ENCODE measurements around the gene TMPRSS12. TPM values are rescaled to one million over a fixed set of nuclear protein-coding genes. Genes with fewer than 3 reads are reported as not detected.

Gene TMPRSS12
- total RNA-seq, 1 experiment from 2014 or later: not detected

DNA sequence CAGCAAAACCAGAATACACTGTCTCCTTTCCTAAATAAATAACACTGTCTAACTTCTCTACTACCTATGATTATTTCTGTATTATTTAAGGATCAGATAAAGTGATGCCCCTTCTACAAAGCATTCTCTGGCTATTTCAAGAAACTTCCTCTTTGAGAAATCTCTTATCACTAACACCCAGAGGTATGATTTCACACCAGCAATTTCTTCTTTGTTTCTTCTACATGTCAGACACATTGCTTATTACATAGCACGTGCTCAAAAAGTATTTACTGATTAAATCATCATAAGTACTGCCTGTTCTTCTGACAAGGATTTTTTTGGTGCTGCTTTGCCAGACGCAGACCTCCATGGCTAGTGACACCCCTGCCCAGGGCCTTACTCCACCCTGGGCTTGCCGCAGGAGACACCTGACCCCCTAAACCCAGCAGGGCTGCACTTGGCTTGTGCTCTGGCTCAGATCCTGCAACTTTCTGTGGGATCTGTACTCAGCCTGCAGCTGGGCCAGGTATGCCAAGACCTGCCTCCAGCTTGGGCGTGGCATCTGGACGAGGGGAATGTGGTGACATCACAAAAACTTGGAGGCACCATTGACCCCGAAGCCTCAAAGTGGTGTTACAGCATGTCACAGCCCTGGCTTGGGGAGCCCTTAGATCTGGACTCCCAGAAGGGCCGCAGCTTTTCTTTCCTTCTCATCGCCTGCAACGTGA, 94.2 kb downstream of the TMPRSS12 start:
- TF ChIP-seq TCF7L2 (IDR thresholded peaks at IDR 0.05; ENCODE audit: low read depth, low read length): no peak
- TF ChIP-seq, protein P1, sequence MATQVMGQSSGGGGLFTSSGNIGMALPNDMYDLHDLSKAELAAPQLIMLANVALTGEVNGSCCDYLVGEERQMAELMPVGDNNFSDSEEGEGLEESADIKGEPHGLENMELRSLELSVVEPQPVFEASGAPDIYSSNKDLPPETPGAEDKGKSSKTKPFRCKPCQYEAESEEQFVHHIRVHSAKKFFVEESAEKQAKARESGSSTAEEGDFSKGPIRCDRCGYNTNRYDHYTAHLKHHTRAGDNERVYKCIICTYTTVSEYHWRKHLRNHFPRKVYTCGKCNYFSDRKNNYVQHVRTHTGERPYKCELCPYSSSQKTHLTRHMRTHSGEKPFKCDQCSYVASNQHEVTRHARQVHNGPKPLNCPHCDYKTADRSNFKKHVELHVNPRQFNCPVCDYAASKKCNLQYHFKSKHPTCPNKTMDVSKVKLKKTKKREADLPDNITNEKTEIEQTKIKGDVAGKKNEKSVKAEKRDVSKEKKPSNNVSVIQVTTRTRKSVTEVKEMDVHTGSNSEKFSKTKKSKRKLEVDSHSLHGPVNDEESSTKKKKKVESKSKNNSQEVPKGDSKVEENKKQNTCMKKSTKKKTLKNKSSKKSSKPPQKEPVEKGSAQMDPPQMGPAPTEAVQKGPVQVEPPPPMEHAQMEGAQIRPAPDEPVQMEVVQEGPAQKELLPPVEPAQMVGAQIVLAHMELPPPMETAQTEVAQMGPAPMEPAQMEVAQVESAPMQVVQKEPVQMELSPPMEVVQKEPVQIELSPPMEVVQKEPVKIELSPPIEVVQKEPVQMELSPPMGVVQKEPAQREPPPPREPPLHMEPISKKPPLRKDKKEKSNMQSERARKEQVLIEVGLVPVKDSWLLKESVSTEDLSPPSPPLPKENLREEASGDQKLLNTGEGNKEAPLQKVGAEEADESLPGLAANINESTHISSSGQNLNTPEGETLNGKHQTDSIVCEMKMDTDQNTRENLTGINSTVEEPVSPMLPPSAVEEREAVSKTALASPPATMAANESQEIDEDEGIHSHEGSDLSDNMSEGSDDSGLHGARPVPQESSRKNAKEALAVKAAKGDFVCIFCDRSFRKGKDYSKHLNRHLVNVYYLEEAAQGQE (IDR thresholded peaks at IDR 0.05; ENCODE audit: insufficient read depth in 1 of 2, low read depth in 2 of 2, low read length in 1 of 2): no peak
- TF ChIP-seq CTCF (IDR thresholded peaks at IDR 0.05): no peak
- TF ChIP-seq SIN3A (IDR thresholded peaks at IDR 0.05; ENCODE audit: borderline replicate concordance, insufficient read depth, low read depth, low read length): no peak
- no peak for TF ChIP-seq POLR2AphosphoS5 (IDR thresholded peaks at IDR 0.05; ENCODE audit: low read depth, low read length)
- 0 out of 2 replicates have a peak, but pooled peaks cover under 1% of the 10 kb centered on the region for H3K27me3 ChIP-seq (ENCODE audit: control insufficient read depth, insufficient read depth, low read length)
- ATAC-seq (no peak), DNase-seq (ENCODE audit: low read depth, low spot score) (no peak)
- in situ Hi-C loops (cut with HindIII; ENCODE audit: low pct_unique_long_range_greater_than_20kb, low sequenced_read_pairs) (no loop called here), intact Hi-C loops (cut with micrococcal nuclease; ENCODE audit: unreplicated experiment) (no loop called here)
- ChIA-PET CTCF (no interaction called here), POLR2A (no interaction called here)
- BruUV-seq (replicated peaks): no TSS peak
- H3K4me3 ChIP-seq (ENCODE audit: low read depth in 2 of 2, low read length in 2 of 2): no peak overlapping the region
- H3K4me1 ChIP-seq (ENCODE audit: control insufficient read depth, insufficient read depth, low read length): no peaks in the 10 kb centered on the region
- no peak overlapping the region for H3K27ac ChIP-seq (ENCODE audit: low read length)
- no peaks in the 10 kb centered on the region for H3K9me3 ChIP-seq (ENCODE audit: control insufficient read depth, insufficient read depth, low read depth, low read length)
- H3K36me3 ChIP-seq (ENCODE audit: control insufficient read depth, insufficient read depth, low read length): no peaks in the 10 kb centered on the region

Other genes starting within 250 kb of the TMPRSS12 start
- gene ATF1, start 78.8 kb upstream of the TMPRSS12 start, total RNA-seq (2021; ENCODE audit: unreplicated experiment): 52.2 TPM
- gene HIGD1C, start 109.6 kb downstream of the TMPRSS12 start, total RNA-seq (2021; ENCODE audit: unreplicated experiment): not detected
- 59.9 TPM for gene SLC11A2, start 183.5 kb downstream of the TMPRSS12 start, total RNA-seq (2021; ENCODE audit: unreplicated experiment)
- 47.9 TPM for gene LETMD1, start 205.4 kb downstream of the TMPRSS12 start, total RNA-seq (2021; ENCODE audit: unreplicated experiment)
- 50.5 TPM for gene CSRNP2, start 240.7 kb downstream of the TMPRSS12 start, total RNA-seq (2021; ENCODE audit: unreplicated experiment)